ENCODE data around the gene LEKR1.

LEKR1 gene

GRCh38 chr3:157088601-157089454 is 262.7 kb downstream of the LEKR1 start:
- no peaks in the 10 kb centered on the region for H3K9me3 Mint-ChIP-seq

GRCh38 chr3:157089455-157090221 is 263.5 kb downstream of the LEKR1 start:
- H3K4me1 Mint-ChIP-seq (ENCODE audit: low read depth): peaks cover 69% of the 10 kb centered on the region
- no peaks in the 10 kb centered on the region for H3K36me3 Mint-ChIP-seq (ENCODE audit: low read depth)
- H3K27ac Mint-ChIP-seq: peak overlapping the region; percentile 97
- no peaks in the 10 kb centered on the region for H3K27me3 Mint-ChIP-seq (ENCODE audit: low read depth)
- no peaks in the 10 kb centered on the region for H3K9me3 Mint-ChIP-seq
- H3K4me3 Mint-ChIP-seq: peak overlapping the region; percentile 80
- DNase-seq (ENCODE audit: low spot score): peak; percentile 43

More at GRCh38 chr3:157088601-157089454, 262.7 kb downstream of the LEKR1 start:
- H3K27me3 Mint-ChIP-seq (ENCODE audit: low read depth): no peaks in the 10 kb centered on the region
- H3K4me3 Mint-ChIP-seq: peak overlapping the region; percentile 80
- H3K36me3 Mint-ChIP-seq (ENCODE audit: low read depth): no peaks in the 10 kb centered on the region
- peak; percentile 97 for DNase-seq (ENCODE audit: low spot score)
- peaks cover 69% of the 10 kb centered on the region for H3K4me1 Mint-ChIP-seq (ENCODE audit: low read depth)
- peak overlapping the region; percentile 97 for H3K27ac Mint-ChIP-seq

DNA sequence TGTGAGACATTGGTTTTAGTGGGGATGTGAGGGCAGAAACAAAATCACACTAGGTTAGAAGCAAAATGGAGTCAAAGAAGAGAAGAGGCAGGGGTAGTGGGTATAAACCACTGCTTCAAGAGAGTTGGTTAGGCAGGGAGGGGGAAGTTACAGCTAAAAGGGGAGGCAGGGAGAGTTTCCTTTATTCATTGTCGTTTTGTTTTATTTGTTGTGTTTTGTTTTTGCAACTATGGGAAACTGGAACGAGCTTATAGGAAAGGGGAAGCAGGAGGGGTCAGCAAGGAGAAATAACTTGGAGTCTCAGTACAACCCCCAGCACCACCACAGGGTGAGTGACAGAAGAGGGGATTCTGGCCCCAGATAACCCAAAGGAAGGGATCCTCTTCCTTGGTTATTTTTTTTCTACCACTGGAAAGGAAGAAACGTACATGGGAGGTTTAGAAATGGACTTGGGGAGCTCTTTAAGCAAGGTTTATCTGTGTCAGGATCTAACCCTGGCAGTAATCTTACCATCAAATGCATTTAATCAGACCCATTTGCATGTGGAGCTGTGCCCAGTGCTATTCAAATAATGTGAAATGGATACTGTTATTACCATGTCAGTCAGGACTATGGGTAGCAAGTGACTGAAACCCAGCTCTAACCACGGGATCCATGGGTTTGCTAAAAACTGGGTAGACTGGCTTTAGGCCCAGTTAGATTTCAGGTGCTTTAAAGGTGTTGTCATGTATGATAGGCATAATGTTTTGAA is 265.1 kb downstream of the LEKR1 start:
- Mint-ChIP-seq H3K4me1 (ENCODE audit: low read depth) (peaks cover 62% of the 10 kb centered on the region), H3K4me3 (no peak overlapping the region), H3K27me3 (ENCODE audit: low read depth) (no peaks in the 10 kb centered on the region), H3K36me3 (ENCODE audit: low read depth) (no peaks in the 10 kb centered on the region), H3K27ac (peak overlapping the region; percentile 11), H3K9me3 (no peaks in the 10 kb centered on the region)
- no peak for DNase-seq (ENCODE audit: low spot score)

DNA sequence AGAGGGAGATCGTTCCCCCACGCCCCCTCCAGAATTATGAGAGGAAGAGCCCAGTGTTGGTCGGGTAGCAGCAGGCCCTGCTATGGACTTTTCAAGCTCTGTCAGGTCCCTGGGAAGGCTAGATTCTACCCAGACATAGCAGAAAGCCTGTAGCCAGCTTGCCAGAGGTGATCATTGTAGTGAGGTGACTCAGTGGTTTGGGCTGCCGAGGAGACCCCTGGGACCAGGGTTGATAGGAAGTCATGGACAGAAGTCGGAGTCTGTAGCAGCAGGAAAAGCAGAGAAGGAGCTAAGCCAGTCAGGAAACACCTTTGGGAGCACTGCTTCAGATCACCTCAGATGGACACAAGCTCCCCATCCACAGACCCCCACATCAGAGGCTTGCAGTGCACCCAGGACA is 266.1 kb downstream of the LEKR1 start:
- Mint-ChIP-seq H3K27ac (no peak overlapping the region), H3K27me3 (ENCODE audit: low read depth) (no peaks in the 10 kb centered on the region), H3K4me3 (no peak overlapping the region), H3K4me1 (ENCODE audit: low read depth) (peaks cover 55% of the 10 kb centered on the region), H3K36me3 (ENCODE audit: low read depth) (no peaks in the 10 kb centered on the region), H3K9me3 (no peaks in the 10 kb centered on the region)
- no peak for DNase-seq (ENCODE audit: low spot score)

GRCh38 chr3:157093096-157093495 is 266.9 kb downstream of the LEKR1 start:
- Mint-ChIP-seq H3K27ac (no peak overlapping the region), H3K4me3 (no peak overlapping the region), H3K27me3 (ENCODE audit: low read depth) (no peaks in the 10 kb centered on the region), H3K4me1 (ENCODE audit: low read depth) (peaks cover 50% of the 10 kb centered on the region), H3K9me3 (no peaks in the 10 kb centered on the region), H3K36me3 (ENCODE audit: low read depth) (no peaks in the 10 kb centered on the region)
- DNase-seq (ENCODE audit: low spot score): no peak

- Mint-ChIP-seq H3K36me3 (ENCODE audit: low read depth) (no peaks in the 10 kb centered on the region), H3K9me3 (no peaks in the 10 kb centered on the region), H3K4me1 (ENCODE audit: low read depth) (peaks cover 54% of the 10 kb centered on the region), H3K27ac (no peak overlapping the region), H3K27me3 (ENCODE audit: low read depth) (no peaks in the 10 kb centered on the region), H3K4me3 (no peak overlapping the region)
- no peak for DNase-seq (ENCODE audit: low spot score)
Observed at GRCh38 chr3:157094301-157094700, 268.1 kb downstream of the LEKR1 start.

DNA sequence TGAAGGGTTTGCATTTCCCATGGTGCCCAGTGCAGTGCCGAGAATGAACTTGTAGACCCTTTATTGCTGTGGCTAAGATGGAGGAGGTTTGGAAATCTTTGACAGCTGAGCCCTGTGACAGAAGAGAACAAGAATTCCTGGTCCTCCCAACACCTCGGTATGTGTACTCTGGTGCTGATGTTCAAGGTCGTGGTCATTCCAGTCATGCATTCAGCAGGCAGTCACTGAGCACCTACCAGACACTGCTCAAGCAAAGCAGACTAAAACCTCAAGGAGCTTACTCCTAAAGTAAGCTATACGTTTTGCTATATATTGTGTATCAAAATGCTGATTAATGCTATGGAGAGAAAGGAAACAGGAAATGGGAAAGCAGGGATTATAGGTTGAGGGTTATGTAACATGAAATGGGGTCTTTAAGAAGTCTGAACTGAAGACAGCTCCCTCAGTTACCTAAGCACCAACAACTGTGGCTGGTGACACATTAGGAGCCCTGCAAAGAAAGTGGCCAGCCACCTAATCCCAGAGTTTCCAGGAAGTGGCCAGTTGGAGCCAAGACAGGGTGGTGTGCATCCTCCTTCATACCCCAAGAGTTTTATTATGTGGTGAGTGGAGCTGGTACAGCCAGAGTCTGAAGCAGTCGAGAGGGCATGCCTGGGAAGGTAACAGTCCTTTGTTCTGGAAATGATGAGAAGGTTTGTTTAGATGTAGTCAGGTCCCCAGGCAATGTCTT is 268.8 kb downstream of the LEKR1 start:
- Mint-ChIP-seq H3K4me3 (no peak overlapping the region), H3K9me3 (no peaks in the 10 kb centered on the region), H3K4me1 (ENCODE audit: low read depth) (peaks cover 53% of the 10 kb centered on the region), H3K27me3 (ENCODE audit: low read depth) (no peaks in the 10 kb centered on the region), H3K36me3 (ENCODE audit: low read depth) (no peaks in the 10 kb centered on the region), H3K27ac (no peak overlapping the region)
- no peak for DNase-seq (ENCODE audit: low spot score)
